EL (cell line): ENCODE results near the gene STOML3.

ENCODE experiments used
- DNase-seq: peaks from one replicate; pipeline ENCODE4 v3.0.0-alpha.2; 2016

STOML3 gene

GRCh38 chr13:38980750-38981078, 9.9 kb downstream of the STOML3 start:
- DNase-seq, result no peak

GRCh38 chr13:38979891-38980749, 10.5 kb downstream of the STOML3 start:
- DNase-seq, result no peak

- DNase-seq, result no peak
These were observed 20.1 kb downstream of the STOML3 start for GRCh38 chr13:38970380-38971051.

GRCh38 chr13:38969187-38969586, 21.4 kb downstream of the STOML3 start:
- DNase-seq, result no peak

GRCh38 chr13:38967446-38967845, 23.2 kb downstream of the STOML3 start:
- DNase-seq, result no peak

GRCh38 chr13:38965281-38965680, 25.4 kb downstream of the STOML3 start:
- no peak for DNase-seq

- no peak for DNase-seq
These were observed 30.5 kb downstream of the STOML3 start for GRCh38 chr13:38960175-38960574.

- no peak for DNase-seq
These were observed 32.6 kb downstream of the STOML3 start for GRCh38 chr13:38957794-38958592.

GRCh38 chr13:38954844-38955243, 35.8 kb downstream of the STOML3 start:
- DNase-seq, result no peak

- DNase-seq, result peak; percentile 1
These were observed 36.3 kb downstream of the STOML3 start for GRCh38 chr13:38954291-38954690.

GRCh38 chr13:38952827-38953226, 37.8 kb downstream of the STOML3 start:
- no peak for DNase-seq

- no peak for DNase-seq
These were observed 38.9 kb downstream of the STOML3 start for GRCh38 chr13:38951525-38952313.

GRCh38 chr13:38950987-38951386, 39.6 kb downstream of the STOML3 start:
- DNase-seq, result no peak

- DNase-seq, result no peak
These were observed 43.6 kb downstream of the STOML3 start for GRCh38 chr13:38947054-38947453.

GRCh38 chr13:38944219-38944618, 46.4 kb downstream of the STOML3 start:
- no peak for DNase-seq

- DNase-seq, result no peak
These were observed 47.4 kb downstream of the STOML3 start for GRCh38 chr13:38943231-38943630.

- peak; percentile 7 for DNase-seq
These were observed 49.2 kb downstream of the STOML3 start for GRCh38 chr13:38941353-38941945.

- no peak for DNase-seq
These were observed 56.8 kb downstream of the STOML3 start for GRCh38 chr13:38933786-38934185.

GRCh38 chr13:38922170-38922569, 68.5 kb downstream of the STOML3 start:
- DNase-seq, result no peak

GRCh38 chr13:38921081-38921480, 69.5 kb downstream of the STOML3 start:
- no peak for DNase-seq
